Caco-2 (cell line): ENCODE data around the gene RBM12. TPM values are rescaled to one million over a fixed set of nuclear protein-coding genes. Genes with fewer than 3 reads are reported as not detected.

Experiments used
- BruUV-seq: library from RNA; stranded (reverse); fragments of 400-500 nt; replicated peaks from 2 replicates; lab custom pipeline; 2021; lab: Mats Ljungman, UMichigan
- CTCF ChIA-PET: fragments of 300-600 bp; sonication (Branson Sonifier 250); formaldehyde crosslinking; loops from one replicate; lab custom pipeline; 2022; ENCODE audit warnings: antibody characterized with exemption; lab: Charles Lee
- POLR2A ChIA-PET: fragments of 300-600 bp; sonication (Branson Sonifier 250); formaldehyde crosslinking; loops from one replicate; lab custom pipeline; 2022; ENCODE audit warnings: antibody characterized with exemption; lab: Charles Lee
- DNase-seq, 2 experiments: peaks; one replicate each; pipeline versions ENCODE4 v3.0.0 to v3.0.0-alpha.2; 2020 to 2022
- H3K27me3 ChIP-seq: replicated peaks from 2 replicates; pipeline ENCODE4 v1.6.0; 2011; ENCODE audit warnings: low read length; ENCODE audit not compliant: control insufficient read depth, insufficient read depth
- H3K36me3 ChIP-seq: 2 replicates; pipeline ENCODE4 v1.5.1; 2011; ENCODE audit warnings: low read length; ENCODE audit not compliant: control insufficient read depth, insufficient read depth
- H3K4me1 ChIP-seq: fragments of 250-450 bp; sonication (Bioruptor Pico); 2 replicates; pipeline ENCODE4 v1.5.1; 2020; ENCODE audit warnings: mild to moderate bottlenecking
- H3K4me3 ChIP-seq: 2 replicates; pipeline ENCODE4 v1.5.1; 2011; ENCODE audit warnings: low read depth, mild to moderate bottlenecking, control low read depth, low read length
- H3K9me3 ChIP-seq: fragments of 250-450 bp; sonication (Bioruptor Pico); 2 replicates; pipeline ENCODE4 v1.5.1; 2020; ENCODE audit warnings: mild to moderate bottlenecking, moderate library complexity
- H3K27ac Mint-ChIP-seq: one replicate; pipeline ENCODE4 v1.8.0; 2022; ENCODE audit warnings: mixed read lengths; ENCODE audit not compliant: unreplicated experiment
- H3K27me3 Mint-ChIP-seq: one replicate; pipeline ENCODE4 v1.8.0; 2022; ENCODE audit warnings: mixed read lengths; ENCODE audit not compliant: insufficient read depth, unreplicated experiment
- H3K36me3 Mint-ChIP-seq: one replicate; pipeline ENCODE4 v1.8.0; 2022; ENCODE audit warnings: mild to moderate bottlenecking, mixed read lengths; ENCODE audit not compliant: insufficient read depth, unreplicated experiment
- H3K4me1 Mint-ChIP-seq: one replicate; pipeline ENCODE4 v1.8.0; 2022; ENCODE audit warnings: low read depth, mixed read lengths; ENCODE audit not compliant: unreplicated experiment
- H3K4me3 Mint-ChIP-seq: one replicate; pipeline ENCODE4 v1.8.0; 2022; ENCODE audit warnings: mild to moderate bottlenecking, moderate library complexity, mixed read lengths; ENCODE audit not compliant: unreplicated experiment
- H3K9me3 Mint-ChIP-seq: one replicate; pipeline ENCODE4 v1.8.0; 2022; ENCODE audit warnings: mixed read lengths; ENCODE audit not compliant: unreplicated experiment
- CTCF ChIP-seq, 2 experiments: fragments of 200-600 bp in 1 of 2; IDR thresholded peaks; 1 replicate in 1 of 2; 2 replicates in 1 of 2; pipeline versions ENCODE4 v1.5.1 to v1.8.0; 2011 to 2022; ENCODE audit warnings: antibody characterized with exemption in 1 of 2, control low read depth in 1 of 2, inconsistent platforms in 1 of 2, low read depth in 1 of 2, low read length in 1 of 2, mild to moderate bottlenecking in 1 of 2, moderate library complexity in 1 of 2; ENCODE audit not compliant: insufficient read depth in 1 of 2, severe bottlenecking in 1 of 2, unreplicated experiment in 1 of 2
- intact Hi-C: fragments of 100-400 bp; cut with micrococcal nuclease; formaldehyde crosslinking; loops from one replicate; pipeline ENCODE4 v1.10.0; 2022; ENCODE audit not compliant: unreplicated experiment
- total RNA-seq: library from RNA; stranded (reverse); gene quantifications from 2 replicates; pipeline ENCODE4 v1.2.3, GENCODE V29; 2022

Gene RBM12
- total RNA-seq, 1 experiment from 2014 or later, result 147 TPM

- H3K27ac Mint-ChIP-seq, result peak overlapping the region; percentile 85
- TF ChIP-seq CTCF (IDR thresholded peaks at IDR 0.05; ENCODE audit: insufficient read depth in 1 of 2, low read depth in 1 of 2, low read length in 1 of 2, severe bottlenecking in 1 of 2, unreplicated experiment in 1 of 2), result no peak
- H3K9me3 Mint-ChIP-seq, result no peaks in the 10 kb centered on the region
- Histone ChIP-seq H3K36me3 (peaks cover 3% of the 10 kb centered on the region; the same call in 1 of the 2 replicates), H3K27me3 (no peaks in the 10 kb centered on the region), H3K4me1 (peaks cover 22% of the 10 kb centered on the region), H3K4me3 (peak overlapping the region; percentile 93), H3K9me3 (no peaks in the 10 kb centered on the region)
- ChIA-PET CTCF (interaction anchor here (0.6 to 2.0 kb wide), 6 partner anchors 41 to 249 kb away, joined by 3 to 8 read pairs (median 3); no protein-coding TSS in a partner anchor), POLR2A (interaction anchor here (0.6 to 2.6 kb wide), 7 partner anchors 34 to 721 kb away, joined by 3 to 46 read pairs (median 8); partner anchors contain the start of genes CPNE1, RBM12, RBM39 and SPAG4)
- H3K36me3 Mint-ChIP-seq, result peaks cover 68% of the 10 kb centered on the region
- peak overlapping the region; percentile 91 for H3K4me3 Mint-ChIP-seq
- TSS peak; percentile 9 for BruUV-seq
- peaks cover 26% of the 10 kb centered on the region for H3K4me1 Mint-ChIP-seq
- intact Hi-C loops, result loop anchor here (1.0 to 5.0 kb wide), 6 partner anchors 34 to 236 kb away; partner anchors contain the start of genes CPNE1 and RBM12
- H3K27me3 Mint-ChIP-seq, result no peaks in the 10 kb centered on the region
- DNase-seq, result peak; percentile 50 to 63
Measured at GRCh38 chr20:35698298-35699126, 33.8 kb upstream of the RBM12 start.

- no peak for TF ChIP-seq CTCF (IDR thresholded peaks at IDR 0.05; ENCODE audit: insufficient read depth in 1 of 2, low read depth in 1 of 2, low read length in 1 of 2, severe bottlenecking in 1 of 2, unreplicated experiment in 1 of 2)
- peaks cover 22% of the 10 kb centered on the region for H3K4me1 ChIP-seq
- H3K4me3 ChIP-seq, result peak overlapping the region; percentile 93
- Mint-ChIP-seq H3K27ac (peak overlapping the region; percentile 85), H3K4me3 (peak overlapping the region; percentile 91), H3K4me1 (peaks cover 25% of the 10 kb centered on the region), H3K27me3 (no peaks in the 10 kb centered on the region), H3K36me3 (peaks cover 66% of the 10 kb centered on the region), H3K9me3 (no peaks in the 10 kb centered on the region)
- intact Hi-C loops, result loop anchor here (1.0 to 5.0 kb wide), 4 partner anchors 33 to 235 kb away; partner anchors contain the start of genes CPNE1 and RBM12
- no TSS peak for BruUV-seq
- POLR2A ChIA-PET, result interaction anchor here (0.6 kb wide), 2 partner anchors 32 to 44 kb away, joined by 3 to 4 read pairs; partner anchors contain the start of gene RBM39
- CTCF ChIA-PET, result interaction anchor here (0.6 to 0.9 kb wide), 2 partner anchors 186 to 317 kb away, joined by 3 read pairs; no protein-coding TSS in a partner anchor
- no peaks in the 10 kb centered on the region for H3K9me3 ChIP-seq
- peak in 1 of 2 experiments; percentile 38 for DNase-seq
- H3K27me3 ChIP-seq, result no peaks in the 10 kb centered on the region
- H3K36me3 ChIP-seq, result peaks cover 2% of the 10 kb centered on the region; the same call in 1 of the 2 replicates
Measured at GRCh38 chr20:35697696-35698297, 33.1 kb upstream of the RBM12 start.

- no TSS peak for BruUV-seq
- ChIA-PET POLR2A (no interaction called here), CTCF (interaction anchor here (0.9 to 1.0 kb wide), 2 partner anchors 77 to 95 kb away, joined by 3 to 4 read pairs; no protein-coding TSS in a partner anchor)
- intact Hi-C loops, result loop anchor here (5.0 kb wide), 1 partner anchor 234 kb away; no protein-coding TSS in a partner anchor
- no peaks in the 10 kb centered on the region for H3K9me3 Mint-ChIP-seq
- peaks cover 60% of the 10 kb centered on the region for H3K36me3 Mint-ChIP-seq
- no peak overlapping the region for H3K27ac Mint-ChIP-seq
- H3K36me3 ChIP-seq, result peaks cover 2% of the 10 kb centered on the region; the same call in 1 of the 2 replicates
- H3K4me1 ChIP-seq, result peaks cover 22% of the 10 kb centered on the region
- no peaks in the 10 kb centered on the region for H3K9me3 ChIP-seq
- peaks cover 24% of the 10 kb centered on the region for H3K4me1 Mint-ChIP-seq
- H3K4me3 Mint-ChIP-seq, result no peak overlapping the region
- no peaks in the 10 kb centered on the region for H3K27me3 ChIP-seq
- no peak for DNase-seq
- H3K27me3 Mint-ChIP-seq, result no peaks in the 10 kb centered on the region
- no peak for TF ChIP-seq CTCF (IDR thresholded peaks at IDR 0.05; ENCODE audit: insufficient read depth in 1 of 2, low read depth in 1 of 2, low read length in 1 of 2, severe bottlenecking in 1 of 2, unreplicated experiment in 1 of 2)
- no peak overlapping the region for H3K4me3 ChIP-seq
Measured at GRCh38 chr20:35695978-35696377, 31.3 kb upstream of the RBM12 start.
